ENCODE measurements around the gene SYNGR1.

Gene SYNGR1

DNA sequence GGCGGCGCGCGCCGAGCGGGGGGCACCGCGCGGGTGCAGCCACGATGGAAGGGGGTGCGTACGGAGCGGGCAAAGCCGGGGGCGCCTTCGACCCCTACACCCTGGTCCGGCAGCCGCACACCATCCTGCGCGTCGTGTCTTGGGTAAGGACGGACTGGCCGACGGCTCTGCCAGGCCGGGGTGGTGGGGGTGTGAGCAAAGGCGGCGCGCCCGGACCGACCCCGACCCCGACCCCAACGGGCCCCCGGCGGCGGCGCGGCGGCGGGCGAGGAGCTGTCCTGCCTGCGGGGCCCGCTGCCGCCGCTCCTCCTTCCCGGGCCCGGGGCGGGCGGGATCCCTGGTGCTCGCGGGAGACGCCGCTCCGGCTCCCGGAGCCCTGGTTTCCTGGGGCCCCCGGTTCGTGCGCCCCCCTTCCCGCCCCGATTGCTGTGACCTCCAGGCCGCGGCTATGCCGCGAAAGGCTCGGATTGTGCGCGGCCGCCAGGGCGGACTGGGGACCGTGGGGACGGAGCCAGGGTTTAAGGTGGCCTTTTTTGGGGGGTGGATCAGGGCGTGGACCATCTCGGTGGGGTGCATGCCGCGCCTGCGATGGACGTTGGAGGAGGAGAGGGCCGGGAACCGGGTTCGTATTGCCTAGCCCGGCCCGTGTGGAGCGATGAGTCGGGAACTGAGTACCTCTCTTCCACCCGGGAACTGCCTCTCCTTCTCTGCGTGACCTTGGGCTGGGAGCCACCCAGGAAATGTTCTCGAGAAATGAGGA lies at the start of gene SYNGR1:
Gene SYNGR1, plus strand, starts transcription at position 25 of the 760 bp plus-strand sequence. Its CDS starts 20 bp downstream, at position 45.
- no peak for DNase-seq (ENCODE audit: low read depth in 2 of 2)

- no peak for DNase-seq (ENCODE audit: low read depth in 2 of 2)
Observed at GRCh38 chr22:39300186-39300830, 49.5 kb upstream of the SYNGR1 start.

DNA sequence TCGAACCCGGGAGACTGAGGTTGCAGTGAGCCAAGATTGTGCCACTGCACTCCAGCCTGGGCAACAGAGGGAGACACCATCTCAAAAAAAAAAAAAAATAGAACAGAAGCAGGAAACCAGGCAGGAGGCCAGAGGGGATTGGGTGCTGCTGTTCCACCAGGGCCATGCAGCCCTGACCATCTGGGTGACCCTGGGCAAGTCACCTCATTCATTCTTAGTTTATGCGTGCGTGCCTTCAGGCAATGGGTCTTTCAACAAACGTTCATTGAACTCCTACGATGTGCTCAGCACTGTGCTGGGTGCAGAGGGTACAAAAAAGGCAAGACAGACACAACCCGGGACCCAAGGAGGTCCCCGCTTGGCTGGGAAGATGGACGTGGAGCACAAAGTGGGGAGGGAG lies 48.7 kb upstream of the SYNGR1 start:
- no peak for DNase-seq (ENCODE audit: low read depth in 2 of 2)

DNA sequence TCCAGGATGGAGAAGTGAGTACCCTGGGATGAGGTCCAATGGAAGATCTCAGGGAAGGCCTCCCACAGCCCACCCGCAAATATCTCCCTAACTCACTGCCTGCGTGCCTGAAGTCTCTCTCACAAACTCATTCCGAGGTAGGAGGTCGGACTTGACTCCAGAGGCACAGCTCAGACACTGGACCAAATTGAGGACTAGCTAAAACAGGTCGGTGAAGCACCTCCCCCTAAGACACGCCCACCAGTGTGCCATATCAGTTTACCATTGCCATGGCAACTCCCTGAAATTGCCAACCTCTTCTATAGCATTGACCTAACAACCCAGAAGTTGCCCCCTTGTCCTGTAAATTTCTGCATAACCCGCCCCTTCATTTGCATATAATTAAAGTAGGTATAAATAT lies 47.9 kb upstream of the SYNGR1 start:
- DNase-seq (ENCODE audit: low read depth in 2 of 2), result no peak

DNA sequence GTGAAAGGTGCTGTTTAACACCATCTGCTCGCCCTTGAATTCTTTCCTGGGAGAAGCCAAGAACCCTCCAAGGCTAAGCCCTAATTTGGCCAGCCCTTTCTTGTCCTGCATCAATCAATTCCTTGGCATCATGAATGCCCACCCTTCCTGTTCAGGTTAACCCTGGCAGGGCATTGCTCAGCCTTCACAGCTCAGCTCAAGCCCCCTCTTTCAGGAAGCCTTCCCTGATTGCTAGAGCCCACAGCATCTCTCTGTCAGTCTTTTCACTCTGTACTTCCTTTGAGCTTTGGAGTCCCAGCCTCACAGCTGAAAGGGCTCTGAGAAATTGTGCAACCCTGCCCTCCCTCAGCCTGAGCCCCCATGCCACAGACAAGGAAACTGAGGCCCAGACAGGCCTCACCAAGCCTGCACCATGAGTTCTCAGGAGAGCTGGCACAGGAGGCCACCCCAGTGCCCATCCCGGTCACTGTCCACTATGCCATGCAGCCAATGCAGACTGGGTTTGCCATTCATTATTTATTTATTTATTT lies 47.3 kb upstream of the SYNGR1 start:
- no peak for DNase-seq (ENCODE audit: low read depth in 2 of 2)

- no peak for DNase-seq (ENCODE audit: low read depth in 2 of 2)
Observed at GRCh38 chr22:39303358-39303757, 46.4 kb upstream of the SYNGR1 start.

DNA sequence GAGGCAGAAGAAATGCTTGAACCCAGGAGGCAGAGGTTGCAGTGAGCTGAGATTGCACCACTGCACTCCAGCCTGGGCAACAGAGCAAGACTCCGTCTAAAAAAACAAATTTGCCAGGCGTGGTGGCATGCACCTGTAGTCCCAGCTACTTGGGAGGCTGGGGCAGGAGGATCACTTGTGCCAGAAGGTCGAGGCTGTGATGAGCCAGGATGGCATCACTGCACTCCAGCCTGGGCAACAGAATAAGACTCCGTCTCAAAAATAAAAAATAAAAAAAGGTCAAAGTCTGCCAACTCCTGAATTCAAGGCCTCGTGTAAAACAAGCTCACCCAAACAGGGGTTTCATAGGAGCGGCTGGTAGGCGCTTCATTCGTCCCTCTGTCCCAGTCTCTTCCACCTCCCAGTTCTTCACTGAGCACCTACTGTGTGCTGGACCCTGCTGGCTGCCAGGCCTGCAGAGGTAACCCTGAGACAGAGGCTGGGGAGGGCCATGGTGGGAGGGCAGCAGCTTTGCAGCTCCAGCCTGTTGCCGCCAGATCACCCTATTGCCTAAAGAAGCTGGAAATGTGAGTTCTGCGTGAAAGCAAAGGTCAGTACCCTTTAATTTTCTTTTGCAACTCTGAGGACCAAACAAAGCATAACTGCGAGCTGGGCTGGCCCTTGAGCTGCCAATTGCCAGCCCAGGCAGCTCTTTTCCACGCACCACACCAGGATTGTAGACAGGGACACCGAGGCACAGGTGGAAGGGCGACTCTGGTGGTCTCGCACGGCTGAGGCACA lies 45.7 kb upstream of the SYNGR1 start:
- DNase-seq (ENCODE audit: low read depth in 2 of 2), result no peak

DNA sequence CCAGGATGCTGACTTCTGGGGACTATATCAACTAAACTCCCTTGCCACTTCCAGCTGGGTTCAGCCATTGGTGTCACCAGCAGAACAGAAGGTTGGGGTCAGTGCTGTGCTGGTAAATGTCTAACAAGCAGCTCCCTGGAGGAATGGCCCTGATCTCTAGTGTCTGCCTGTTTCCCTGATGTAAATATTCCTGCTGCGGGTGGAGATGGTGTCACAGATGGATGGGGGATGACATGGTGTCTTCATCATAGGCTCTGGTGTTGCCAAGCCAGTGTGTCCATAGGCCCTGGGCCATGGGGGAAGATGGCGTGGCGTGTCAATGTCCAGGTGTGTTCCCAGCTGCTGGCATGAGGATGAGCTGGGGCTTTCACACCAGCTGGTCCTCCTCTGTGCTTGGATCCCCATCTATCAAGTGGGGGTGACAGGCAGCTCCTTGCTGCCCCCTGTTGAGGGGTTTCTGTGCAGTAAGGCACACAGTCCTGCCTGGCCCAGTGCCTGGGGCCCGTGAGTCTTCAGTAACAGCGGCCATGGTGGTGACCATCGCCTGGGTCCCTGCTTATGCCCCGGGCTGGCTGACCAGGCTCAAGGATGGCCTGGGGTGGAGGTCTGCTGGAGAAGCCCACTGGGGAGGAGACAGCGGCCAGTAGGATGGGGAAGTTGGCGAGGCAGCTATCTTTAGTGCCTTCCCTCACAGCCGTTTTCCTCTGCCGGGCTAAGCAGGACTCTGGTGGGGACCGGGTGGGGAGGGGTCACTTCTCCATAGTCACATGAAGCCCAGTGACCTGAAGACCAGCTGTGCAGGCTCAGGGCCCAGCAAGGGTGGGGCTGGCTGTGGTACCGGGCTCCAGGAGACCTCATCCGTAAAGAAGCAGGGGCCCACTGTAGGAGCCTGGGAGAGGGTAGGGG lies 43.1 kb upstream of the SYNGR1 start:
- no peak for DNase-seq (ENCODE audit: low read depth in 2 of 2)

- DNase-seq (ENCODE audit: low read depth in 2 of 2), result no peak
Observed at GRCh38 chr22:39308614-39309363, 41.0 kb upstream of the SYNGR1 start.

- DNase-seq (ENCODE audit: low read depth in 2 of 2), result no peak
Observed at GRCh38 chr22:39309364-39309861, 40.4 kb upstream of the SYNGR1 start.

DNA sequence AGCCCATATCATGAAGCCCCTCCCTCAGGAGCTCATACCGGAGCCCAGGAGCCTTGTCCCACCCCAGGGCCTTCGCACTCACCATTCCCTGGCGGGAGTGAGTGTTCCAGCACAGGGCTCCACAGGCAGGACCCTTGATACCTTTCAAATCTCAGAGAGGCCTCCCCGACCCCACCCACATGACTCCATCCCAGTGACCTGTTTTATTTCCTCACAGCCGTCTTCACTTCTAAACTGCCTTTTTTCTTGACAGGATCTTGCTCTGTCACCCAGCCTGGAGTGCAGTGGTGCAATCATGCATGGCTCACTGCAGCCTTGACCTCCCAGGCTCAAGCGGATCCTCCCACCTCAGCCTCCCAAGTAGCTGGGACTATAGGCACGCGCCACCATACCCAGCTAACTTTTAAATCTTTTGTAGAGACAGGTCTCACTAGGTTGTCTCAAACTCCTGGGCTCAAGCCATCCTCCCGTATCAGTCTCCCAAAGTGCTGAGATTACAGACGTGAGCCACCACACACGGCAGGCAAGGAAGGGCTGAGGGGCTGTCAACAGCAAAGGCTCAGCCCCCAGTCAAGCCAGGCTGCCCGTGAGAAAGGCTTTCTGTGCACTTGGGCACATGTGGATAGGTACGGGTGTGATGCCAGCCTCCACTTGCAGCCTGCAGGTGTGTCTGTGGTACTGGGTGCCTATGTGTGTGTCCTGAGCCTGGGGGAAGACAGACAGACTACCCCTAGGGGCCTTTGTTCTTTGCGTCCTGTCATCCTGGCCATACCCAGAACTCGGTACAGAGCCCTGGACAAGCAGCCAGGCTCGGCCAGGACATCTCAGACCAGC lies 39.7 kb upstream of the SYNGR1 start:
- no peak for DNase-seq (ENCODE audit: low read depth in 2 of 2)

GRCh38 chr22:39311592-39312400 lies 38.0 kb upstream of the SYNGR1 start:
- DNase-seq (ENCODE audit: low read depth in 2 of 2), result no peak

DNA sequence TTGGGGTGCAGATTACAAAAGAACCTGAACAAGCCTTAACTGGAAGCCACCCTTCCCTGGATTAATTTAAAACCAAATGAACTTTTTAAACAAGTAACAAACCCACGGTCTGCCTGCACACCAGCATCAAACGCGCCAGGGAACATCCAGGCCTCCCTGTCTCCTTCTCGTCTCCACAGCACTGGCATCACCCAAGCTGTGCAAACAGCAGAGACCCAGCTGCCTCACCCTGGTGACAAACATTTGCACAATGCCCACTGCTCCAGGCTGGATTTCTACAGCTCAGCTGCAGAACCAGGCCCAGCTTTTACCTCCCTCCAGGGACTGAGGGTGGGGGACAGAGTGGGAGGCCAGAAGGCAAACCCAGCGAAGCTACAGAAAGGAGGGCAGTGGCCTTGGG lies 37.4 kb upstream of the SYNGR1 start:
- DNase-seq (ENCODE audit: low read depth in 2 of 2), result no peak

DNA sequence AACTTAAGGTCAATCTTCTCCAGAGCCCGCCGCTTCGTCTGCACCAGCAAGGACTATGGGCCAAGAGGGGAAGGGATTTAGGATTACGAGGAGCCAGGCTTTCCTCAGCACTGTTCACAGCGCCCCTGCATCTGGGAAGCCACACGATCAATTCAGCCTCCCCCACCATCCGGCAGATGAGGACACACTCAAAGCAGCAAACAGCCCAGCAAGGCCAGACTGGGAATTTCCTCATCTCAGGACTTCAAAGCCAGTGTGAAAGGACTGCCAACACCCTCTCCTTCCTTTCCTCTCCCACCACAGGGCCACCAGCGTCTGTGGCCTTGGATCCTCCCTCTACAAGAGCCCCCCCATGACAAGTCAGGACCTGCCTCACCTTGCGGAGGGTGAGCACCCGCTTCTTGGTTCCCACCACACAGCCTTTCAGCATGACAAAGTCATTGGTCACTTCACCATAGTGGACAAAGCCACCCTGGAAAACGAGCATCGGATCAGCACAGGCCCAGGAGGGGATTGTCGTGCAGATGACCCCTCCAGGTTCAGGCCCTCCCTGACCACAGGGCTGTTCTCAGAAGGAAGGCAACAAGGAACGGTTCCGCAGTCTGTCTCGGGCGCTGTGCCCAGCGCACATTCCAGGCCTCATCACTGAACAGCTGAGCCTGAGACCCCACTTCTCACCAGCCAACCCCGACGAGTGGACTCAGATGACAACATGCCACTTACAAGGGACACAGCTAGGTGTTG lies 36.4 kb upstream of the SYNGR1 start:
- DNase-seq (ENCODE audit: low read depth in 2 of 2), result no peak

DNA sequence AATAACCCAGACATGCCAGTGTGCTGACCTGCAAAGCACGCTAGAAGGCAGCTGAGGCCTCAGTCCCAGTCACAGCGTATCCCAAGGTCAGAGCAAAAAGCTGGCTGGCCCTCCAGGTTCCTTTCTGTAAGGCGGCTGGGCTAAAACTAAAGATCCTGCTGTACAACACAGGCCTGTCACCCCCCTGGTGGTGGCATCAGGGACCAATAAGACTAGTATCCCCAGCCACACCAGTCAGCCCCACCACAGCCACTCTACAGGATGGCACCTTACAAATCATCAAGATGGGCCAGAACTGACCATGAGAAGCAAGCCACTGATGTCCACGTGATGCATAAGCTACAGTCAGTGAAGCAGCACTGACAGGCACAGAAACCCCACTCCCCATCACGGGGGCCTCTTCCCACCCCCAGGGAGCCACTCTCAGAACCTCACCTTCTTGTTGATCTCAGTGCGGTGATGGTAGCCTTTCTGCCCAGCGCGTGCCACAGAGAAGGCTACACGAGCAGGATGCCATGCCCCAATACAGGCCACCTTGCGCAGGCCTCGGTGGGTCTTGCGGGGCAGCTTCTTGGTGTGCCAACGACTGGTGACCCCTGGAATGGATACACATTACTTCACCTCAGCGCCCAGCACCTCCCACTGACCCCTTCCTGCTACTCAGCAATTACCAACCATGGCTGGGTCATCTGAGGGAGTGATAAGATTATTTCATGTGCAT lies 35.4 kb upstream of the SYNGR1 start:
- DNase-seq (ENCODE audit: low read depth in 2 of 2), result no peak

- DNase-seq (ENCODE audit: low read depth in 2 of 2), result no peak
Observed at GRCh38 chr22:39315389-39315788, 34.4 kb upstream of the SYNGR1 start.

GRCh38 chr22:39316440-39317083 lies 33.2 kb upstream of the SYNGR1 start:
- peak; percentile 70 to 75 for DNase-seq (ENCODE audit: low read depth in 2 of 2)

Measured in stimulated activated CD4-positive, alpha-beta T cell treated with anti-CD3 and anti-CD28 coated beads, Interleukin-4, amount 100 ng/mL, for 48 hours (primary cell).